GM18870 (cell line): ENCODE results near the gene SH3BP1.

Source experiments
- ATAC-seq: cut with Tn5 transposase; IDR thresholded peaks from one replicate; pipeline ENCODE4 v1.9.1; 2021; ENCODE audit warnings: moderate library complexity; ENCODE audit not compliant: unreplicated experiment

The SH3BP1 gene

DNA sequence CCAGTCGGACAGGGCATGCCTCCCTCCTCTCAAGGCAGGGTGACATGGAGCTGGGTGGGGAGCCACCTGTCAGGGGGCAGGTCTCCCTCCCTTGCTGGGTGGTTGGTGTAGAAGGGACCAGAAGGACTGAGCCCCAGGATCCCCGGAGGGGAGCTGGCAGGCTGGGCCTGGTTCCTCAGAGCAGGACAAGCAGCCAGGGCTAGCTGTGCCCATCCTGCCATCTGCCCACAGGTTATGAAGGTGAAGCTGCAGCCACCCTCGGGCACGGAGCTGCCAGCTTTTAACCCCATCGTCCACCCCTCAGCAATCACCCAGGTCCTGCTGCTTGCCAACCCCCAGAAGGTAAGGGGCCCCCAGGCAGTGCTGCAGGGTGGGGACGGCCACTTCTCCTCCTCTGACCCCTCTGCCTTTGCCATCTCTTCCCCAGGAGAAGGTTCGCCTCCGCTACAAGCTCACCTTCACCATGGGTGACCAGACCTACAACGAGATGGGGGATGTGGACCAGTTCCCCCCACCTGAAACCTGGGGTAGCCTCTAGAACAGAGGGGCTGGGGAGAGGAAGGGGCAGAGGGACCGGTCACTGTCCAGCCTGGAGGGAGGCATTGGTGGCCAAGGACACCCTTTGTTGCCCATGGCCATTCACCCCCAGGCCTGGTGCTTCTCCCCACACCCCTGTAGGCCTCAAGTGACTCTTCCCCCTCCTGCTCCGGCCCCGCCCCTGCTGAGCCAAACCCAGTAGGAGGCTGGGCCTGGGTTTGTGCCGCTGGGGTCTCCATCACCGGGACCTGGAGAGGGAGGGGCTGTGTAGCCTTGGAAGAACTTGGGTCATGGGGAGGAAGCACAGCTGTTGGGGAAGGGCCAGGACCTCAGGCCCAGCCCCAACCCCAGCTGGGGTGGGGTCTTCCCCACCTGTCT lies 7.0 kb upstream of the SH3BP1 start:
- ATAC-seq: peak; percentile 20

GRCh38 chr22:37633089-37633624 lies 6.3 kb upstream of the SH3BP1 start:
- ATAC-seq: peak; percentile 56

GRCh38 chr22:37633625-37634416 lies 5.6 kb upstream of the SH3BP1 start:
- ATAC-seq: peak; percentile 25

- no peak for ATAC-seq
Measured at GRCh38 chr22:37634417-37634924, 5.0 kb upstream of the SH3BP1 start.

- no peak for ATAC-seq
Measured at GRCh38 chr22:37635157-37635556, 4.3 kb upstream of the SH3BP1 start.

GRCh38 chr22:37636186-37636948 lies 3.1 kb upstream of the SH3BP1 start:
- ATAC-seq: no peak

- no peak for ATAC-seq
Measured at GRCh38 chr22:37636949-37637273, 2.6 kb upstream of the SH3BP1 start.

DNA sequence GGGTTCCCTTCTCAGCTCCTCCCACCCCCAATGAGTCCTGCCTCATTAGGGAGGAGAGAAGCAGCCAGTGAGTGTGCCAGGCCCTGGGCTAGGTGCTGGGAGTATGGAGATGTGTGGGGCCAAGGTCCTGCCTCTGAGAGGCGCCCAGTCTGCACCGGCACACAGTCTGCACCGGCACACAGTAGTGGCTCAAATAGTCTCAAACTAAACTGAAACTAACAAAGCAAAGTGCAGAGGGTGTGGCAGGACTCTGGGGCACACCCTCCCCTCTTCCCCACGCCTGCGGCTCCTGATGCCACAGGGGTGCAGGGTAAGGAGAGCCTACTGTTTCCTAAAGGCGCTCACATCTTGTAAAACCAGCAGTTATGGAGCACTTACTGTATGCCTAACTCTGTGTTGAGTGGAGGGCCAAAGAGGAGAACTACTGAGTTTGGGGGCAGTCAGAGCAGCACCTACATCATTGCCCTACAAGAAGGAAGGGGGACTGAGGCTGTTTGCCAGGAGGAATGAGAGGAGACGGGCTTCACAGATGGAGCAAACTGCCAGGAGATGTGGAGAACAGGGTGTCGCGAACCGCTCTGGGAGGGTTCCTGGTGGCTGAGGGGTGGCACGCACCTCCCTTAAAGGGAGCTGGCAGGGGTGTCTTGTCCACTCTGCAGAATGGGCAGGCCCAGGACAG lies 939 bp upstream of the SH3BP1 start:
- no peak for ATAC-seq

DNA sequence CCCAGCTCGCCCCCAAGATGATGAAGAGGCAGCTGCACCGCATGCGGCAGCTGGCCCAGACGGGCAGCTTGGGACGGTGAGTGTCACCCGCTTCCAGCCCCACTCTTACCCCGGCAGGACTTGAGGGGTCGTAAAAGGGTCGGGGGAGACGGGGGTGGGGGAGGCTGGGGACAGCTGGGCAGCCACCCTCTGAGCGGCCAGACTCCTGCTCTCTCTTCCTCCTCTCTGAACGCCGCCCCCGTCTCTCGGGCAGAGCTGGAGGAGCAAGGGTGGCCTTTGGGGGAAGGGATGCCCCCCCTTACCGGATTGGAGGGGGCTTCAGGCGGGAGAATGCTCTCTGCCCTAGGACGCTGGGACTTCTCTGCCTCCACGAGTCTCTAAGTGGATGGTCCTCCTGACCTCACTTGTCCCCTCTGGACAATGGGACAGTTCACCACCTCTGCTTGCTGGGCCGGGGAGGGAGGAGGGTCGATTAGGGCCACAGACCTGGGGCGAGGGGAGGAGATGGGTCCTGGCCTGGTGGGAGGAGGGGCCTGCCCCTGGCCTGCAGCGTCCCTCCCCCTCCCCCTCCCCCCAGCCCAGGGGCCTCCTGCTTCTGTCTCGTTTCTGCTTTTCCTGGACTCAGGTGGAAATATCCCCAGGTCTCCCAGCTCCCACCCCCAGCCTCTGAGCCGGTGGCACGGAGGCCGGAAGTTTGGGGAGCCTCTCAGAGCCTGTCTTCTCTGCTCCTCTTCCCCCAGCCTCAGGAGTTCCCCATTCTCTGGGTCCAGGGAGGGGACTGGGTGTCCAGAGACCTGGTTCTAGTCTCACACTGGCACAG lies 512 bp downstream of the SH3BP1 start:
- no peak for ATAC-seq

DNA sequence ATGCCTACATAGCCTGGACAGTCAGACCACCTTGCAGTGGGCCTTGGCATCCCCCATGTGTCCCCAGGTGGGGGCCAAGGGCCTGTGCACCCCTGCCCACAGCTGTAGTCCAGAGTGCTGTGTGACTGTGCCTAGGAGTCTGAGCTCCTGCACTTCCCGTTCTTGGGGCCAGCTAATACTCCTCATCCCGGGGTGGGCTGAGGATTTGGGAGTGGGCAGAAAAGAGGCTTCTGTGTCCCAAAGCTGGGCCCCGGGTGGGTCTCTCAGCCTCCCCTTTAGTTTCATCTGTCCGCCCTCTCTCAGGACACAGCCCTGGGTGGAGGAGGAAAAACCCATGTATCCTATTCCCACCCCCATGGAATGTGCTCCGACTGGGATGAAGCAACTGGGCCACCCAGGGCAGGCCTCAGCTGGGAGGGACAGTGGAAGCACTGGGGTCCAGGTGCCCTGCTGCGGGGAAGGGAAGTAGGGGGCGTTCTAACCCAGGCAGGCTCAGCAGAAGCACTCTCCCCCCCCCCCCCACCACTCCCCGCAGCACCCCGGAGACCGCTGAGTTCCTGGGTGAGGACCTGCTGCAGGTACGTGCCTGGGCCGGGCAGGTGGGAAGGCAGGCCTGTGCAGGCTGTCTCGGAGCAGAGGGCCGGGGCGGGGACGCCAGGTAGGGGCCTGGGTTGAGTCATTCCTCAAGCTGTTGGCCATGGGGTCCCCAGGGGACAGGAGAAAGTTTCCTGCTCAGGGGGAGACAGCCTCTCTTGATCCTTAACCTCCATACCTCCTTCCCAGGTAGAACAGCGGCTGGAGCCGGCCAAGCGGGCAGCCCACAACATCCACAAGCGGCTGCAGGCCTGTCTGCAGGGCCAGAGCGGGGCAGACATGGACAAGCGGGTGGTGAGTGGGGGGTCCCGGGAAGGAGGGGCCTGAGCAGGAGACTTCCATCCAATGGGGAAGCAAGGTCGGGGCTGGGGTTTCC lies 1.4 kb downstream of the SH3BP1 start:
- ATAC-seq: no peak

DNA sequence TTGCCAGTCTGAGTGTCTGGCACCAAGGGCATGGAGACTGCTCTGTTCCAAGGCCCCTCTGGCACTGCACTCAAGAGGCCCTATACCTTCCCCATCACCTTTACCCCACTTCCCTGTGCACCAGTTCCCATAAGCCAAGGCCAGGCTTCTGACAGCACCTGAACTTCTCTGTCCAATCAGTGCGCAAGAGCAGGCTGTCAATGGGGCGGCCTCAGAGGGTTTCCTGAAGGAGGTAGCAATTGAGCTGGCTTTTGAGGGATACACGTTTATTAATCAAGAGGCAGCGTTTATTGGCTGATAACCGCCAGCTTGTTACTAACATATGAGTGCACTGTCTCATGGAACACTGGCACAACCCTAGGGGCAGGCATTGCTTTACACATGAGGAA lies 2.1 kb downstream of the SH3BP1 start:
- no peak for ATAC-seq

DNA sequence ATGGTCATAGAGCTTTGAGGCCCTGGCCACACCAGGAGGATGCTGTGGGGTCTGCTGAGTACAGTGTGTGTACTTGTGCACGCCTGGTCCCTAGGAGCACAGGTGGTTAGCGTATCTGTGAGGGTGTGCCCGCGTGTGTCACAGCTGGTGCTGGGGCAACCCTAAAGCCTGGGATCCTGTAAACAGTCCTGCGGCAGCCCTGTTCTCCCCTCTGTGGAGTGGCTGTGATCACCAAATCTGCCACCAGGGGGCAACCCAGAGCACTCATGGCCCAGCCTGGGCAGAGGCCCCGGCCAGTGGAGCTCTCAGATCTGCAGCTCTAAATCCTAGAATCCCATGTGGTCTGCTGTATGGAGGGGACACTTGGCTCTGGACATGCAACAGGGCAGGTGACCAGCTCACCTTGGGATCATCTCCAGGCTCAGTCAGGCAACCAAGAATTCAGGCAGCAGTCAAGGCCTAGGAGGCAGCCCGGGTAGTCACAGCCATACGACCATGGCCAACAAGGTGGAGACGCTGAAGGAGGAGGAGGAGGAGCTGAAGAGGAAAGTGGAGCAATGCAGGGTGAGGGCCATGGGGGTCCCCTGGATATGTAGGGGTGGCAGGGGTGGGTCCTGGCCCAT lies 3.9 kb downstream of the SH3BP1 start:
- ATAC-seq: no peak

GRCh38 chr22:37647317-37647716 lies 7.8 kb downstream of the SH3BP1 start:
- ATAC-seq: no peak

GRCh38 chr22:37647928-37648327 lies 8.5 kb downstream of the SH3BP1 start:
- ATAC-seq: no peak

DNA sequence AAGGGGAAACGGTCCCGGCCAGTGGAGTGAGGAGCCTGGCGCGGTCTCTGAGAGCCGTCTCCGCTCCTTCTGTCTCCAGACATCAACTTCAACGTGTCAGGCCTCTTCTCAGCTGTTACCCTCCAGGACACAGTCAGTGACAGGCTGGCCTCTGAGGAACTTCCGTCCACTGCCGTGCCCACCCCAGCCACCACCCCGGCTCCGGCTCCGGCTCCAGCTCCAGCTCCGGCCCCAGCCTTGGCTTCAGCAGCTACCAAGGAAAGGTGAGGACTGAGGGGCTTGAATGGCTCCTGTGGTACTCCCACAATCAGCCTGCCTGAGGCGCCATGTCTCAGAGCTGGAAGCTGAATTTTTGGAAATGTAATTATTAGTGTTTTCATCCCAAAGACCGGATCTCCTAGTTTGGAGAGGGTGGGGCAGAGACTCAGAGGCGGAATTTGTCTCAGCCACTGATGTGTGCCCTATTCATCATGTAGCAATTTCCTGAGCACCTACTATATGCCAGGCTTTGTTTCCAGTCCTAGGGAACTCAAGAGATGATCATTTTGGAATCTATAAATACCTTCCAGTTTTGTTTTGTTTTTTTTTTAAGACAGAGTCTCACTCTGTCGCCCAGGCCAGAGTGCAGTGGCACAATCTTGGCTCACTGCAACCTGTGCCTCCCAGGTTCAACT lies 11.1 kb downstream of the SH3BP1 start:
- no peak for ATAC-seq

- ATAC-seq: no peak
Measured at GRCh38 chr22:37654563-37655251, 15.2 kb downstream of the SH3BP1 start.

- no peak for ATAC-seq
Measured at GRCh38 chr22:37655252-37655563, 15.7 kb downstream of the SH3BP1 start.
